Measurements from ENCODE around the gene SYNE1.
A peak's percentile ranks its signal among the peaks of the same experiment; 100 is the strongest.

SYNE1 gene

GRCh38 chr6:152313542-152314482, 323.4 kb downstream of the SYNE1 start:
- DNase-seq = peak; percentile 44

- no peak for DNase-seq
Measured at GRCh38 chr6:152312434-152312833, 324.7 kb downstream of the SYNE1 start.

- DNase-seq = no peak
Measured at GRCh38 chr6:152310371-152310954, 326.7 kb downstream of the SYNE1 start.

GRCh38 chr6:152309648-152310047, 327.5 kb downstream of the SYNE1 start:
- DNase-seq = no peak

- no peak for DNase-seq
Measured at GRCh38 chr6:152309006-152309405, 328.2 kb downstream of the SYNE1 start.

GRCh38 chr6:152308306-152308705, 328.9 kb downstream of the SYNE1 start:
- DNase-seq = no peak

- DNase-seq = no peak
Measured at GRCh38 chr6:152305672-152306071, 331.5 kb downstream of the SYNE1 start.

GRCh38 chr6:152301765-152302568, 335.2 kb downstream of the SYNE1 start:
- DNase-seq = peak; percentile 81

GRCh38 chr6:152301021-152301764, 336.0 kb downstream of the SYNE1 start:
- DNase-seq = no peak

GRCh38 chr6:152300517-152300916, 336.6 kb downstream of the SYNE1 start:
- no peak for DNase-seq

GRCh38 chr6:152298848-152299735, 338.1 kb downstream of the SYNE1 start:
- no peak for DNase-seq

GRCh38 chr6:152298055-152298647, 339.0 kb downstream of the SYNE1 start:
- DNase-seq = no peak

- DNase-seq = no peak
Measured at GRCh38 chr6:152296648-152297376, 340.4 kb downstream of the SYNE1 start.

GRCh38 chr6:152295920-152296319, 341.2 kb downstream of the SYNE1 start:
- DNase-seq = no peak

GRCh38 chr6:152295346-152295745, 341.8 kb downstream of the SYNE1 start:
- DNase-seq = peak; percentile 85

GRCh38 chr6:152293404-152293803, 343.8 kb downstream of the SYNE1 start:
- DNase-seq = no peak

GRCh38 chr6:152292555-152292954, 344.6 kb downstream of the SYNE1 start:
- DNase-seq = no peak

GRCh38 chr6:152290693-152291092, 346.5 kb downstream of the SYNE1 start:
- DNase-seq = no peak

GRCh38 chr6:152277826-152278329, 359.3 kb downstream of the SYNE1 start:
- no peak for DNase-seq

GRCh38 chr6:152273638-152274037, 363.5 kb downstream of the SYNE1 start:
- DNase-seq = no peak

Data from fibroblast of upper back skin (primary cell).